Neural cell (in vitro differentiated cells): ENCODE data around the gene CSAD. TPM values are rescaled to one million over a fixed set of nuclear protein-coding genes. Genes with fewer than 3 reads are reported as not detected.

Experiments used
- H2AFZ ChIP-seq: fragments of 200-600, 300-800 bp; sonication (generic), shearing (Covaris generic); 2 replicates; pipeline ENCODE4 v1.6.0; 2014; ENCODE audit warnings: low read depth, mild to moderate bottlenecking, antibody characterized with exemption, low read length, moderate library complexity
- H3F3A ChIP-seq: fragments of 200-600 bp; shearing (Covaris generic); 2 replicates; pipeline ENCODE4 v1.6.1; 2016; ENCODE audit warnings: mild to moderate bottlenecking, moderate library complexity, mixed read lengths, antibody characterized with exemption, low read length; ENCODE audit not compliant: insufficient read depth, poor library complexity, severe bottlenecking
- H3K27ac ChIP-seq: fragments of 200-600, 300-800 bp; sonication (generic), shearing (Covaris generic); 2 replicates; pipeline ENCODE4 v1.5.1; 2014; ENCODE audit warnings: mild to moderate bottlenecking, low read length, moderate library complexity
- H3K27me3 ChIP-seq: fragments of 300-800, 200-600 bp; sonication (generic), shearing (Covaris generic); 2 replicates; pipeline ENCODE4 v1.6.0; 2014; ENCODE audit warnings: mild to moderate bottlenecking, low read depth, low read length, moderate library complexity; ENCODE audit not compliant: insufficient read depth
- H3K36me3 ChIP-seq: fragments of 300-800, 200-600 bp; sonication (generic), shearing (Covaris generic); 2 replicates; pipeline ENCODE4 v1.5.1; 2014; ENCODE audit warnings: mild to moderate bottlenecking, antibody characterized with exemption, low read length, moderate library complexity; ENCODE audit not compliant: insufficient read depth
- H3K4me2 ChIP-seq: fragments of 300-800, 200-600 bp; sonication (generic), shearing (Covaris generic); 2 replicates; pipeline ENCODE4 v1.6.0; 2014; ENCODE audit warnings: mild to moderate bottlenecking, low read length
- H3K4me3 ChIP-seq: fragments of 300-800, 200-600 bp; sonication (generic), shearing (Covaris generic); 2 replicates; pipeline ENCODE4 v1.5.1; 2014; ENCODE audit warnings: mild to moderate bottlenecking, low read length, moderate library complexity
- H3K79me2 ChIP-seq: fragments of 200-600 bp; shearing (Covaris generic); replicated peaks from 2 replicates; pipeline ENCODE4 v1.6.0; 2014; ENCODE audit warnings: mild to moderate bottlenecking, low read length, moderate library complexity; ENCODE audit not compliant: insufficient read depth
- H3K9ac ChIP-seq: fragments of 300-800, 200-600 bp; sonication (generic), shearing (Covaris generic); 2 replicates; pipeline ENCODE4 v1.6.1; 2016; ENCODE audit warnings: mild to moderate bottlenecking, low read length, mixed read lengths
- H3K9me2 ChIP-seq: fragments of 200-600 bp; shearing (Covaris generic); 2 replicates; pipeline ENCODE4 v1.6.1; 2016; ENCODE audit warnings: mild to moderate bottlenecking, low read length, mixed read lengths; ENCODE audit not compliant: insufficient read depth
- H3K9me3 ChIP-seq: fragments of 200-600, 300-800 bp; sonication (generic), shearing (Covaris generic); 2 replicates; pipeline ENCODE4 v1.6.1; 2016; ENCODE audit warnings: mild to moderate bottlenecking, mixed run types, low read length, moderate library complexity, mixed read lengths
- H4K20me1 ChIP-seq: fragments of 200-600 bp; shearing (Covaris generic); 2 replicates; pipeline ENCODE4 v1.6.1; 2016; ENCODE audit warnings: mild to moderate bottlenecking, mixed run types; ENCODE audit not compliant: insufficient read depth
- EP300 ChIP-seq: fragments of 450-650 bp; conservative IDR thresholded peaks from 2 replicates; pipeline ENCODE4 v1.6.1; 2014; ENCODE audit warnings: antibody characterized with exemption, mild to moderate bottlenecking, moderate library complexity; ENCODE audit not compliant: poor library complexity, severe bottlenecking
- EZH2 ChIP-seq: fragments of 200-600, 300-800 bp; shearing (Covaris generic), sonication (generic); IDR thresholded peaks from 2 replicates; pipeline ENCODE4 v1.6.1; 2014; ENCODE audit warnings: antibody characterized with exemption, low read length, borderline replicate concordance, mild to moderate bottlenecking; ENCODE audit not compliant: insufficient read depth, poor library complexity, severe bottlenecking
- MXI1 ChIP-seq: fragments of 450-650 bp; conservative IDR thresholded peaks from 2 replicates; pipeline ENCODE4 v1.6.1; 2014; ENCODE audit warnings: antibody characterized with exemption, mild to moderate bottlenecking; ENCODE audit not compliant: poor library complexity, severe bottlenecking
- POLR2AphosphoS5 ChIP-seq: IDR thresholded peaks from 2 replicates; pipeline ENCODE4 v1.6.1; 2012
- RAD21 ChIP-seq: fragments of 450-650 bp; conservative IDR thresholded peaks from 2 replicates; pipeline ENCODE4 v1.6.1; 2014; ENCODE audit warnings: antibody characterized with exemption, mild to moderate bottlenecking, moderate library complexity
- SMC3 ChIP-seq: fragments of 450-650 bp; conservative IDR thresholded peaks from 2 replicates; pipeline ENCODE4 v1.6.1; 2014; ENCODE audit warnings: antibody characterized with exemption, mild to moderate bottlenecking, moderate library complexity; ENCODE audit not compliant: poor library complexity
- TAF1 ChIP-seq: IDR thresholded peaks from 2 replicates; pipeline ENCODE4 v1.6.1; 2012; ENCODE audit warnings: low read depth
- polyA plus RNA-seq: library from polyadenylated mRNA; depleted of rRNA; stranded (reverse); fragments of >200 nt; gene quantifications from 2 replicates; pipeline ENCODE4 v1.2.3, GENCODE V29; 2014
- TF ChIP-seq, protein P1 (sequence below): IDR thresholded peaks from 2 replicates; pipeline ENCODE4 v1.6.1; 2012; ENCODE audit warnings: borderline replicate concordance
- TF ChIP-seq, protein P2 (sequence below): fragments of 450-650 bp; IDR thresholded peaks from 2 replicates; pipeline ENCODE4 v1.5.1; 2014; ENCODE audit warnings: antibody characterized with exemption, mild to moderate bottlenecking, moderate library complexity; ENCODE audit not compliant: poor library complexity, severe bottlenecking

Gene CSAD
- polyA plus RNA-seq, 1 donor from 2014 or later, result 41.9 TPM

DNA sequence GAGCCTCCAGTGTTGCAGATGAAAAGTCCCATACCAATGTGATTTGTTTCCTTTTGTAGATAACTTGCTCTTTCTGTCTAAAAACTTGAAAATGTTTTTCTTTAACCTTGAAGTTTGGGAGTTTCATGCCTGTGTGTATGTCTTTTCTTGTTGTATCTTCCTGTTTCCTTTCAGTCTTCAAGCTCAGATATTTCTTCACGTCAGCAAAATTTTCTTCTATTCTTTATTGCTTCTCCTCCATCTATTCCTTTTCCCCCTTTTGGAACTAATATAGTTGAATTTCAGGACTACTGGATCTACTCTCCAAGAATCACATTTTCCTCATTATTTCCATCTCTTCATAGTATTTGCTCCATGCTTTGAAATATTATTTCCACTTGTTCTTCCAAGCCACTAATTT lies 53.6 kb downstream of the CSAD start:
- H3K9me3 ChIP-seq, result no peaks in the 10 kb centered on the region
- H4K20me1 ChIP-seq, result no peaks in the 10 kb centered on the region
- no peak overlapping the region for H3K9ac ChIP-seq
- no peaks in the 10 kb centered on the region for H3K79me2 ChIP-seq
- H3K36me3 ChIP-seq, result no peaks in the 10 kb centered on the region
- no peak overlapping the region for H3K4me2 ChIP-seq
- H3K27ac ChIP-seq, result no peak overlapping the region
- H3K9me2 ChIP-seq, result no peaks in the 10 kb centered on the region
- no peaks in the 10 kb centered on the region for H3K27me3 ChIP-seq
- no peaks in the 10 kb centered on the region for H3F3A ChIP-seq
- no peak overlapping the region for H3K4me3 ChIP-seq
- no peak overlapping the region for H2AFZ ChIP-seq
- no peak for TF ChIP-seq POLR2AphosphoS5
- no peak for TF ChIP-seq TAF1
- no peak for TF ChIP-seq MXI1
- TF ChIP-seq, protein P1, sequence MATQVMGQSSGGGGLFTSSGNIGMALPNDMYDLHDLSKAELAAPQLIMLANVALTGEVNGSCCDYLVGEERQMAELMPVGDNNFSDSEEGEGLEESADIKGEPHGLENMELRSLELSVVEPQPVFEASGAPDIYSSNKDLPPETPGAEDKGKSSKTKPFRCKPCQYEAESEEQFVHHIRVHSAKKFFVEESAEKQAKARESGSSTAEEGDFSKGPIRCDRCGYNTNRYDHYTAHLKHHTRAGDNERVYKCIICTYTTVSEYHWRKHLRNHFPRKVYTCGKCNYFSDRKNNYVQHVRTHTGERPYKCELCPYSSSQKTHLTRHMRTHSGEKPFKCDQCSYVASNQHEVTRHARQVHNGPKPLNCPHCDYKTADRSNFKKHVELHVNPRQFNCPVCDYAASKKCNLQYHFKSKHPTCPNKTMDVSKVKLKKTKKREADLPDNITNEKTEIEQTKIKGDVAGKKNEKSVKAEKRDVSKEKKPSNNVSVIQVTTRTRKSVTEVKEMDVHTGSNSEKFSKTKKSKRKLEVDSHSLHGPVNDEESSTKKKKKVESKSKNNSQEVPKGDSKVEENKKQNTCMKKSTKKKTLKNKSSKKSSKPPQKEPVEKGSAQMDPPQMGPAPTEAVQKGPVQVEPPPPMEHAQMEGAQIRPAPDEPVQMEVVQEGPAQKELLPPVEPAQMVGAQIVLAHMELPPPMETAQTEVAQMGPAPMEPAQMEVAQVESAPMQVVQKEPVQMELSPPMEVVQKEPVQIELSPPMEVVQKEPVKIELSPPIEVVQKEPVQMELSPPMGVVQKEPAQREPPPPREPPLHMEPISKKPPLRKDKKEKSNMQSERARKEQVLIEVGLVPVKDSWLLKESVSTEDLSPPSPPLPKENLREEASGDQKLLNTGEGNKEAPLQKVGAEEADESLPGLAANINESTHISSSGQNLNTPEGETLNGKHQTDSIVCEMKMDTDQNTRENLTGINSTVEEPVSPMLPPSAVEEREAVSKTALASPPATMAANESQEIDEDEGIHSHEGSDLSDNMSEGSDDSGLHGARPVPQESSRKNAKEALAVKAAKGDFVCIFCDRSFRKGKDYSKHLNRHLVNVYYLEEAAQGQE, result no peak
- no peak for TF ChIP-seq EZH2
- no peak for TF ChIP-seq RAD21
- TF ChIP-seq EP300, result no peak
- TF ChIP-seq, protein P2, sequence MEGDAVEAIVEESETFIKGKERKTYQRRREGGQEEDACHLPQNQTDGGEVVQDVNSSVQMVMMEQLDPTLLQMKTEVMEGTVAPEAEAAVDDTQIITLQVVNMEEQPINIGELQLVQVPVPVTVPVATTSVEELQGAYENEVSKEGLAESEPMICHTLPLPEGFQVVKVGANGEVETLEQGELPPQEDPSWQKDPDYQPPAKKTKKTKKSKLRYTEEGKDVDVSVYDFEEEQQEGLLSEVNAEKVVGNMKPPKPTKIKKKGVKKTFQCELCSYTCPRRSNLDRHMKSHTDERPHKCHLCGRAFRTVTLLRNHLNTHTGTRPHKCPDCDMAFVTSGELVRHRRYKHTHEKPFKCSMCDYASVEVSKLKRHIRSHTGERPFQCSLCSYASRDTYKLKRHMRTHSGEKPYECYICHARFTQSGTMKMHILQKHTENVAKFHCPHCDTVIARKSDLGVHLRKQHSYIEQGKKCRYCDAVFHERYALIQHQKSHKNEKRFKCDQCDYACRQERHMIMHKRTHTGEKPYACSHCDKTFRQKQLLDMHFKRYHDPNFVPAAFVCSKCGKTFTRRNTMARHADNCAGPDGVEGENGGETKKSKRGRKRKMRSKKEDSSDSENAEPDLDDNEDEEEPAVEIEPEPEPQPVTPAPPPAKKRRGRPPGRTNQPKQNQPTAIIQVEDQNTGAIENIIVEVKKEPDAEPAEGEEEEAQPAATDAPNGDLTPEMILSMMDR, result no peak
- no peak for TF ChIP-seq SMC3

GRCh38 chr12:53124352-53124723 lies 56.4 kb downstream of the CSAD start:
- H3K9ac ChIP-seq, result no peak overlapping the region
- H3K4me3 ChIP-seq, result no peak overlapping the region
- no peaks in the 10 kb centered on the region for H4K20me1 ChIP-seq
- H3K9me3 ChIP-seq, result no peaks in the 10 kb centered on the region
- TF ChIP-seq, protein P1, result no peak
- no peaks in the 10 kb centered on the region for H3K9me2 ChIP-seq
- H2AFZ ChIP-seq, result no peak overlapping the region
- no peaks in the 10 kb centered on the region for H3F3A ChIP-seq
- H3K27me3 ChIP-seq, result no peaks in the 10 kb centered on the region
- no peak overlapping the region for H3K4me2 ChIP-seq
- H3K27ac ChIP-seq, result no peak overlapping the region
- H3K79me2 ChIP-seq, result no peaks in the 10 kb centered on the region
- no peaks in the 10 kb centered on the region for H3K36me3 ChIP-seq
